HepG2 (cell line): ENCODE data around the gene ZSCAN21. TPM values are rescaled to one million over a fixed set of nuclear protein-coding genes. Genes with fewer than 3 reads are reported as not detected.
A peak's percentile ranks its signal among the peaks of the same experiment; 100 is the strongest.

Experiments used
- EEA1 ChIP-seq: sonication (generic); formaldehyde crosslinking; IDR thresholded peaks from 2 replicates; pipeline ENCODE4 v1.5.1; 2020; ENCODE audit warnings: mild to moderate bottlenecking, missing genetic modification reagents, borderline replicate concordance
- FOSL2 ChIP-seq: sonication (generic); formaldehyde crosslinking; IDR thresholded peaks from 2 replicates; pipeline ENCODE4 v1.4.0; 2020; ENCODE audit warnings: missing genetic modification reagents
- MAZ ChIP-seq, 2 experiments: sonication (generic) in 1 of 2; formaldehyde crosslinking in 1 of 2; IDR thresholded peaks; 2 replicates each; pipeline versions ENCODE4 v1.5.0 to v1.6.1; 2012 to 2020; ENCODE audit warnings: low read depth in 2 of 2, mild to moderate bottlenecking in 2 of 2, borderline replicate concordance in 1 of 2, improper control_type of control experiment in 1 of 2, low read length in 1 of 2, missing genetic modification reagents in 1 of 2, moderate library complexity in 1 of 2
- NFE2L1 ChIP-seq: sonication (generic); formaldehyde crosslinking; IDR thresholded peaks from 2 replicates; pipeline ENCODE4 v1.4.0; 2020; ENCODE audit warnings: missing genetic modification reagents, mild to moderate bottlenecking, borderline replicate concordance
- NRL ChIP-seq: sonication (generic); formaldehyde crosslinking; IDR thresholded peaks from 2 replicates; pipeline ENCODE4 v1.5.0; 2020; ENCODE audit warnings: missing genetic modification reagents, mild to moderate bottlenecking, moderate library complexity, borderline replicate concordance
- ONECUT2 ChIP-seq: sonication (generic); formaldehyde crosslinking; IDR thresholded peaks from 2 replicates; pipeline ENCODE4 v1.4.0; 2020; ENCODE audit warnings: missing genetic modification reagents
- PHF20 ChIP-seq: sonication (generic); formaldehyde crosslinking; IDR thresholded peaks from 2 replicates; pipeline ENCODE4 v1.5.0; 2020; ENCODE audit warnings: mild to moderate bottlenecking, missing genetic modification reagents
- RAD51 ChIP-seq: fragments of 450-650 bp; IDR thresholded peaks from 2 replicates; pipeline ENCODE4 v1.6.1; 2016; ENCODE audit warnings: borderline replicate concordance
- RFXAP ChIP-seq: sonication (generic); formaldehyde crosslinking; IDR thresholded peaks from 2 replicates; pipeline ENCODE4 v1.4.0; 2020; ENCODE audit warnings: missing genetic modification reagents, borderline replicate concordance
- RORA ChIP-seq: sonication (generic); formaldehyde crosslinking; IDR thresholded peaks from 2 replicates; pipeline ENCODE4 v1.5.0; 2020; ENCODE audit warnings: mild to moderate bottlenecking, missing genetic modification reagents, moderate library complexity
- TAF1 ChIP-seq: sonication (generic); formaldehyde crosslinking; IDR thresholded peaks from 2 replicates; pipeline ENCODE4 v1.4.0; 2020; ENCODE audit warnings: missing genetic modification reagents
- TBX3 ChIP-seq: fragments of 450-650 bp; IDR thresholded peaks from 2 replicates; pipeline ENCODE4 v1.6.1; 2017; ENCODE audit warnings: antibody characterized with exemption, mild to moderate bottlenecking, inconsistent platforms, borderline replicate concordance
- TSC22D2 ChIP-seq: sonication (generic); formaldehyde crosslinking; IDR thresholded peaks from 2 replicates; pipeline ENCODE4 v1.5.1; 2020; ENCODE audit warnings: missing genetic modification reagents, mild to moderate bottlenecking, borderline replicate concordance
- ZBTB1 ChIP-seq: sonication (generic); formaldehyde crosslinking; IDR thresholded peaks from 2 replicates; pipeline ENCODE4 v1.4.0; 2020; ENCODE audit warnings: missing genetic modification reagents, borderline replicate concordance
- ZNF224 ChIP-seq: sonication (generic); formaldehyde crosslinking; IDR thresholded peaks from 2 replicates; pipeline ENCODE4 v1.5.0; 2020; ENCODE audit warnings: mild to moderate bottlenecking, missing genetic modification reagents
- ZNF24 ChIP-seq: fragments of 450-650 bp; IDR thresholded peaks from 2 replicates; pipeline ENCODE4 v1.6.1; 2017; ENCODE audit warnings: antibody characterized with exemption, mild to moderate bottlenecking
- ZNF33B ChIP-seq: sonication (generic); formaldehyde crosslinking; IDR thresholded peaks from 2 replicates; pipeline ENCODE4 v1.5.1; 2020; ENCODE audit warnings: mild to moderate bottlenecking, missing genetic modification reagents
- ZNF350 ChIP-seq: sonication (generic); formaldehyde crosslinking; IDR thresholded peaks from 2 replicates; pipeline ENCODE4 v1.4.0; 2020; ENCODE audit warnings: mild to moderate bottlenecking, low read depth, missing genetic modification reagents, borderline replicate concordance
- ZNF44 ChIP-seq: sonication (generic); formaldehyde crosslinking; IDR thresholded peaks from 2 replicates; pipeline ENCODE4 v1.5.1; 2020; ENCODE audit warnings: mild to moderate bottlenecking, missing genetic modification reagents
- ZNF549 ChIP-seq: sonication (generic); formaldehyde crosslinking; IDR thresholded peaks from 2 replicates; pipeline ENCODE4 v1.5.0; 2020; ENCODE audit warnings: missing genetic modification reagents
- ZNF607 ChIP-seq: sonication (generic); formaldehyde crosslinking; IDR thresholded peaks from 2 replicates; pipeline ENCODE4 v1.5.1; 2020; ENCODE audit warnings: missing genetic modification reagents, mild to moderate bottlenecking, borderline replicate concordance
- ZNF672 ChIP-seq: sonication (generic); formaldehyde crosslinking; IDR thresholded peaks from 2 replicates; pipeline ENCODE4 v1.8.1; 2022; ENCODE audit warnings: missing genetic modification reagents
- ZNF713 ChIP-seq: sonication (generic); formaldehyde crosslinking; IDR thresholded peaks from 2 replicates; pipeline ENCODE4 v1.4.0; 2020; ENCODE audit warnings: mild to moderate bottlenecking, missing genetic modification reagents
- polyA plus RNA-seq, 8 experiments: library from polyadenylated mRNA; depleted of rRNA in 3 of 8; stranded (reverse) in 7 of 8; unstranded in 1 of 8; fragments of >200 nt; fragmentation: Illumina TruSeq in 4 of 8; extraction: Trizol in 4 of 8; gene quantifications; 2 replicates each; pipeline versions ENCODE4 v1.2.1 to v1.2.3, GENCODE V29; 2011 to 2016; ENCODE audit warnings: low read depth in 4 of 8, missing spikeins in 1 of 8, mixed read lengths in 1 of 8; ENCODE audit not compliant: insufficient read depth in 1 of 8
- total RNA-seq, 5 experiments: library from RNA; depleted of rRNA; stranded (reverse); fragments of >200 nt; fragmentation: Illumina TruSeq; extraction: Trizol; gene quantifications; 2 replicates each; pipeline ENCODE4 v1.2.3, GENCODE V29; 2016; ENCODE audit warnings: low read depth in 1 of 5
- TF ChIP-seq, protein P1 (sequence below): sonication (generic); formaldehyde crosslinking; IDR thresholded peaks from 2 replicates; pipeline ENCODE4 v1.4.0; 2020; ENCODE audit warnings: missing genetic modification reagents
- TF ChIP-seq, protein P2 (sequence below): sonication (generic); formaldehyde crosslinking; IDR thresholded peaks from 2 replicates; pipeline ENCODE4 v1.8.1; 2023; ENCODE audit warnings: mild to moderate bottlenecking, missing genetic modification reagents, borderline replicate concordance
- TF ChIP-seq, protein P3 (sequence below): IDR thresholded peaks from 2 replicates; pipeline ENCODE4 v1.6.1; 2016; ENCODE audit warnings: missing compliant biosample characterization, missing genetic modification reagents, borderline replicate concordance
- TF ChIP-seq, protein P4 (sequence below): sonication (generic); formaldehyde crosslinking; conservative IDR thresholded peaks from 2 replicates; pipeline ENCODE4 v1.4.0; 2020; ENCODE audit warnings: missing genetic modification reagents
- TF ChIP-seq, protein P5 (sequence below): sonication (generic); formaldehyde crosslinking; IDR thresholded peaks from 2 replicates; pipeline ENCODE4 v1.8.0; 2022; ENCODE audit warnings: mild to moderate bottlenecking, missing genetic modification reagents, moderate library complexity

ZSCAN21 gene
- total and polyA plus RNA-seq, 2 of the 13 experiments (the other 11 are each of a cell fraction or from before 2014, with no cell fraction given), result 7.0 to 10.0 TPM

DNA sequence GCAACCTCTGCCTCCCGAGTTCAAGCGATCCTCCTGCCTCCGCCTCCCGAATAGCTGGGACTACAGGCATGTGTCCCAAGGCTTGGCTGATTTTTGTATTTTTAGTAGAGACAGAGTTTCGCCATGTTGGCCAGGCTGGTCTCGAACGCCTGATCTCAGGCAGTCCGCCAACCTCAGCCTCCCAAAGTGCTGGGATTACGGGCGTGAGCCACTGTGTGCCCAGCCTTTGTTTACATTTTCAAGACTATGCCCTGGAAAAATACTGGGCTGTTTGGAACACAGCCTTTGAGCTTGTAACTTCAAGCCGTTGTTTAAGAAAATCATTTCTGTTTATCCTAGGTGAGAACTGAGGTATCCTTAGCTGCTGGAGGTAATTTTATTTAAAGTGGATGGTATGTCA, 32.3 kb upstream of the ZSCAN21 start (continued):
- TF ChIP-seq, protein P1, sequence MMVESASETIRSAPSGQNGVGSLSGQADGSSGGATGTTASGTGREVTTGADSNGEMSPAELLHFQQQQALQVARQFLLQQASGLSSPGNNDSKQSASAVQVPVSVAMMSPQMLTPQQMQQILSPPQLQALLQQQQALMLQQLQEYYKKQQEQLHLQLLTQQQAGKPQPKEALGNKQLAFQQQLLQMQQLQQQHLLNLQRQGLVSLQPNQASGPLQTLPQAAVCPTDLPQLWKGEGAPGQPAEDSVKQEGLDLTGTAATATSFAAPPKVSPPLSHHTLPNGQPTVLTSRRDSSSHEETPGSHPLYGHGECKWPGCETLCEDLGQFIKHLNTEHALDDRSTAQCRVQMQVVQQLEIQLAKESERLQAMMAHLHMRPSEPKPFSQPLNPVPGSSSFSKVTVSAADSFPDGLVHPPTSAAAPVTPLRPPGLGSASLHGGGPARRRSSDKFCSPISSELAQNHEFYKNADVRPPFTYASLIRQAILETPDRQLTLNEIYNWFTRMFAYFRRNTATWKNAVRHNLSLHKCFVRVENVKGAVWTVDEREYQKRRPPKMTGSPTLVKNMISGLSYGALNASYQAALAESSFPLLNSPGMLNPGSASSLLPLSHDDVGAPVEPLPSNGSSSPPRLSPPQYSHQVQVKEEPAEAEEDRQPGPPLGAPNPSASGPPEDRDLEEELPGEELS (CRISPR knock-in tag), result 0 out of 2 replicates have a peak, but pooled peaks have one; percentile 42
- TF ChIP-seq TAF1, result no peak
- TF ChIP-seq NFE2L1 (CRISPR knock-in tag), result no peak
- TF ChIP-seq ZNF549 (CRISPR knock-in tag), result no peak
- TF ChIP-seq, protein P2, sequence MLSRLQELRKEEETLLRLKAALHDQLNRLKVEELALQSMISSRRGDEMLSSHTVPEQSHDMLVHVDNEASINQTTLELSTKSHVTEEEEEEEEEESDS, result no peak
- TF ChIP-seq ZBTB1 (CRISPR knock-in tag), result no peak
- TF ChIP-seq ONECUT2 (CRISPR knock-in tag), result no peak
- TF ChIP-seq ZNF33B (CRISPR knock-in tag), result no peak
- no peak for TF ChIP-seq RORA (CRISPR knock-in tag)
- TF ChIP-seq ZNF224, result no peak
- TF ChIP-seq, protein P3, sequence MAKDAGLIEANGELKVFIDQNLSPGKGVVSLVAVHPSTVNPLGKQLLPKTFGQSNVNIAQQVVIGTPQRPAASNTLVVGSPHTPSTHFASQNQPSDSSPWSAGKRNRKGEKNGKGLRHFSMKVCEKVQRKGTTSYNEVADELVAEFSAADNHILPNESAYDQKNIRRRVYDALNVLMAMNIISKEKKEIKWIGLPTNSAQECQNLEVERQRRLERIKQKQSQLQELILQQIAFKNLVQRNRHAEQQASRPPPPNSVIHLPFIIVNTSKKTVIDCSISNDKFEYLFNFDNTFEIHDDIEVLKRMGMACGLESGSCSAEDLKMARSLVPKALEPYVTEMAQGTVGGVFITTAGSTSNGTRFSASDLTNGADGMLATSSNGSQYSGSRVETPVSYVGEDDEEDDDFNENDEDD, result no peak
- TF ChIP-seq, protein P4, sequence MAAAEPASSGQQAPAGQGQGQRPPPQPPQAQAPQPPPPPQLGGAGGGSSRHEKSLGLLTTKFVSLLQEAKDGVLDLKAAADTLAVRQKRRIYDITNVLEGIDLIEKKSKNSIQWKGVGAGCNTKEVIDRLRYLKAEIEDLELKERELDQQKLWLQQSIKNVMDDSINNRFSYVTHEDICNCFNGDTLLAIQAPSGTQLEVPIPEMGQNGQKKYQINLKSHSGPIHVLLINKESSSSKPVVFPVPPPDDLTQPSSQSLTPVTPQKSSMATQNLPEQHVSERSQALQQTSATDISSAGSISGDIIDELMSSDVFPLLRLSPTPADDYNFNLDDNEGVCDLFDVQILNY (CRISPR knock-in tag), result no peak
- no peak for TF ChIP-seq ZNF350
- no peak for TF ChIP-seq NRL (CRISPR knock-in tag)
- TF ChIP-seq ZNF24, result no peak
- no peak for TF ChIP-seq EEA1 (CRISPR knock-in tag)
- no peak for TF ChIP-seq RAD51
- TF ChIP-seq MAZ (IDR thresholded peaks at IDR 0.05; ENCODE audit: borderline replicate concordance, low read depth, low read length), result no peak
- no peak for TF ChIP-seq MAZ (CRISPR knock-in tag; IDR thresholded peaks at IDR 0.05; ENCODE audit: low read depth)
- no peak for TF ChIP-seq TBX3
- TF ChIP-seq RFXAP (CRISPR knock-in tag), result no peak
- no peak for TF ChIP-seq ZNF607
- TF ChIP-seq ZNF672, result no peak
- no peak for TF ChIP-seq PHF20 (CRISPR knock-in tag)
- no peak for TF ChIP-seq ZNF713 (CRISPR knock-in tag)
- peak; percentile 41 for TF ChIP-seq FOSL2 (CRISPR knock-in tag)
- no peak for TF ChIP-seq ZNF44 (CRISPR knock-in tag)
- TF ChIP-seq, protein P5, sequence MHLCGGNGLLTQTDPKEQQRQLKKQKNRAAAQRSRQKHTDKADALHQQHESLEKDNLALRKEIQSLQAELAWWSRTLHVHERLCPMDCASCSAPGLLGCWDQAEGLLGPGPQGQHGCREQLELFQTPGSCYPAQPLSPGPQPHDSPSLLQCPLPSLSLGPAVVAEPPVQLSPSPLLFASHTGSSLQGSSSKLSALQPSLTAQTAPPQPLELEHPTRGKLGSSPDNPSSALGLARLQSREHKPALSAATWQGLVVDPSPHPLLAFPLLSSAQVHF, result no peak
- no peak for TF ChIP-seq TSC22D2
